ENCODE data around the gene SPTBN4.

SPTBN4 gene

DNA sequence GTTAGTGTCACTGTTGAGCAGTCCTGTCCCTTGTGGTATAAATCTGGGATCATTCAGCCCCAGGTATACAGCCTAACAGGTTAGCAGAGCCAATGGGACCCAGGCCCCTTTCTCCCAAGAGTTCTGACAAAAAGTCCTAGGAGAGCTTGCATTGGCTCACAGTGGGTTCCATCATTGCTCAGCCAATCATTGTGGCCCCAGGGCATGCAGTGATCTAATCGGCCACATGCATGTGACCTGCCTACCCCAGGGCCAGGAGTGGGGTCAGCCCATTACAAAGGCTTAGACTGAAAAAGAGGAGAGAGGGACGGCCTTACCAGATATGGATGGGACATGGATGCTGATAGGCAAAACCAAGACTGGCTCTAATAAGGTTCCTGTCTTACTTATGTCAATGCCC, 41.1 kb downstream of the SPTBN4 start:
- H3K9me3 ChIP-seq (replicated peaks in 1 of 2; ENCODE audit: control insufficient read depth in 2 of 2, insufficient read depth in 1 of 2, low read depth in 1 of 2, low read length in 2 of 2), result peaks cover 0 to 5% of the 10 kb centered on the region in 2 donors
- no peak overlapping the region for H3K27ac ChIP-seq (replicated peaks; ENCODE audit: low read length)
- DNase-seq (ENCODE audit: low spot score), result no peak
- H3K4ac ChIP-seq (ENCODE audit: low read length), result no peak overlapping the region
- no peak overlapping the region for H4K91ac ChIP-seq (ENCODE audit: low read depth, low read length, poor library complexity)
- H2AK5ac ChIP-seq (ENCODE audit: low read depth, low read length), result no peak overlapping the region
- H3K27me3 ChIP-seq (ENCODE audit: control insufficient read depth in 3 of 3, insufficient read depth in 3 of 3, low read depth in 1 of 3, low read length in 3 of 3), result peaks cover 7 to 44% (median 21%) of the 10 kb centered on the region in 3 experiments
- WGBS, 2 donors (ENCODE audit: extremely low coverage in 2 of 2, insufficient read length in 2 of 2, insufficient replicate concordance in 1 of 2), result no CpG with 5 or more reads among the region's 2 CpGs
- no peaks in the 10 kb centered on the region for H3K36me3 ChIP-seq (replicated peaks in 1 of 2; ENCODE audit: control insufficient read depth in 2 of 2, insufficient read depth in 2 of 2, low read length in 2 of 2)
- no peak overlapping the region for H2BK5ac ChIP-seq (ENCODE audit: low read length)
- H2BK12ac ChIP-seq (ENCODE audit: low read length), result no peak overlapping the region
- no peak overlapping the region for H3K14ac ChIP-seq (ENCODE audit: low read length)
- H3K4me3 ChIP-seq (ENCODE audit: low read length in 2 of 2), result no peak overlapping the region
- H2BK15ac ChIP-seq (ENCODE audit: low read length), result no peak overlapping the region
- no peak overlapping the region for H3K18ac ChIP-seq (ENCODE audit: low read length)
- H4K8ac ChIP-seq (ENCODE audit: low read depth, low read length), result no peak overlapping the region
- no peak overlapping the region for H2BK120ac ChIP-seq (ENCODE audit: low read depth, low read length)
- H3K23ac ChIP-seq (ENCODE audit: low read depth, low read length, poor library complexity), result no peak overlapping the region
- peak overlapping the region; percentile 25 for H3K9ac ChIP-seq (ENCODE audit: low read depth, low read length, poor library complexity)
- H3K4me2 ChIP-seq (ENCODE audit: insufficient read depth, low read length, poor library complexity, severe bottlenecking), result no peak overlapping the region
- peaks cover 7 to 15% of the 10 kb centered on the region in 2 donors for H3K4me1 ChIP-seq (ENCODE audit: control insufficient read depth in 2 of 2, insufficient read depth in 1 of 2, low read depth in 1 of 2, low read length in 2 of 2)
- peaks cover 2% of the 10 kb centered on the region for H3K79me1 ChIP-seq (ENCODE audit: low read depth, low read length)
- no peak overlapping the region for H2AFZ ChIP-seq (ENCODE audit: low read length)

DNA sequence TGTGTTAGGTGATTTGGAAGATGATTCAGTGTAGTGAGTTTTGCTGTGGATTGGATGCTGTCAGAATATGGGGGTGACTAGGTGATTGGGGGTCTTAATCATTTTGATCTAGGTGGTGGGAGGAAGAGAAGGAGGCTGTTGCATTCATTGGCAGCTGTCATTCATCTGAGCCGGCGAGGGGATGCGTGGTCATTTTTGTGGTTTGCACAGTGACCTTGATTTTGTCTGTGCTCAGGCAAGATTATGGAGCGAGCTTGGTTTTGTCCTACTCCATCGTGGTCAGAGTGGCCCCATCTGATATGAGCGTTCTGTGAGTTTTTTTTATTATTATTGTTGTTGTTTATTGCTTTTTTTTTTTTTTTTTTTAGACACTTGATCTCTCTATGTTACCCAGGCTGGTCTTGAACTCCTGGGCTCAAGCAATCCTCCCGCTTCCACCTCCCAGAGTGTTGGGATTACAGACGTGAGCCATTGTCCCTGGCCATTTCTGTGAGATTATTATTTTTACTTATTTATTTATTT, 42.0 kb downstream of the SPTBN4 start:
- H3K27me3 ChIP-seq (ENCODE audit: control insufficient read depth in 3 of 3, insufficient read depth in 3 of 3, low read depth in 1 of 3, low read length in 3 of 3), result peaks cover 15 to 53% (median 31%) of the 10 kb centered on the region in 3 experiments
- H3K36me3 ChIP-seq (replicated peaks in 1 of 2; ENCODE audit: control insufficient read depth in 2 of 2, insufficient read depth in 2 of 2, low read length in 2 of 2), result no peaks in the 10 kb centered on the region
- H3K23ac ChIP-seq (ENCODE audit: low read depth, low read length, poor library complexity), result no peak overlapping the region
- WGBS, 2 donors (ENCODE audit: extremely low coverage in 2 of 2, insufficient read length in 2 of 2, insufficient replicate concordance in 1 of 2), result no CpG with 5 or more reads among the region's 8 CpGs
- H3K4me3 ChIP-seq (ENCODE audit: low read length in 2 of 2), result no peak overlapping the region
- H2BK120ac ChIP-seq (ENCODE audit: low read depth, low read length), result no peak overlapping the region
- H3K27ac ChIP-seq (replicated peaks; ENCODE audit: low read length), result no peak overlapping the region
- peaks cover 2% of the 10 kb centered on the region for H3K79me1 ChIP-seq (ENCODE audit: low read depth, low read length)
- no peak for DNase-seq (ENCODE audit: low spot score)
- H3K4me1 ChIP-seq (ENCODE audit: control insufficient read depth in 2 of 2, insufficient read depth in 1 of 2, low read depth in 1 of 2, low read length in 2 of 2), result peaks cover 7 to 9% of the 10 kb centered on the region in 2 donors
- H4K91ac ChIP-seq (ENCODE audit: low read depth, low read length, poor library complexity), result no peak overlapping the region
- no peak overlapping the region for H2AK5ac ChIP-seq (ENCODE audit: low read depth, low read length)
- H3K9me3 ChIP-seq (replicated peaks in 1 of 2; ENCODE audit: control insufficient read depth in 2 of 2, insufficient read depth in 1 of 2, low read depth in 1 of 2, low read length in 2 of 2), result peaks cover 0 to 12% of the 10 kb centered on the region in 2 donors
- H4K8ac ChIP-seq (ENCODE audit: low read depth, low read length), result no peak overlapping the region
- no peak overlapping the region for H3K4ac ChIP-seq (ENCODE audit: low read length)
- no peak overlapping the region for H2BK5ac ChIP-seq (ENCODE audit: low read length)
- H3K14ac ChIP-seq (ENCODE audit: low read length), result no peak overlapping the region
- H2AFZ ChIP-seq (ENCODE audit: low read length), result no peak overlapping the region
- H3K4me2 ChIP-seq (ENCODE audit: insufficient read depth, low read length, poor library complexity, severe bottlenecking), result no peak overlapping the region
- no peak overlapping the region for H3K9ac ChIP-seq (ENCODE audit: low read depth, low read length, poor library complexity)
- no peak overlapping the region for H2BK12ac ChIP-seq (ENCODE audit: low read length)
- H2BK15ac ChIP-seq (ENCODE audit: low read length), result no peak overlapping the region
- H3K18ac ChIP-seq (ENCODE audit: low read length), result no peak overlapping the region

DNA sequence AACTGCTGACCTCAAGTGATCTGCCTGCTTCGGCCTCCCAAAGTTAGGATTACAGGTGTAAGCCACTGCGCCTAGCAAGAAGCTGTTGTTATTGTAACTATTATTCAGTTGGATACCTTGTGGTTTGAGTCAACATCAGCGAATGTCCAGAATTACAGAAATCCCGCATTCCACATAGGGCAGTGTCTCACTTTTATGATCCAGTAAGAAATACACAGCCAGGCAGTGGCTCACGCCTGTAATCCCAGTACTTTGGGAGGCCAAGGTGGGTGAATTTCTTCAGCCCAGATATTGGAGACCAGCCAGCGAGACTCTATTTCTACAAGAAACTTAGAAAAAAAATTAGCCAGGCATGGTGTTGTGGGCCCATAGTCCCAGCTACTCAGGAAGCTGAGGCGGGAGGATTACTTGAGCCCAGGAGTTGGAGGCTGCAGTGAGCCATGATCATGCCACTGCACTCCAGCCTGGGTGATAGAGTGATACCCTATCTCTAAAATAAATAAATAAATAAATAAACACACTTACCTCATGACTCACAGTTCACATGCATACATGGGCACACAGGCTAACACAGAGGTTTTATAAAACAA, 43.8 kb downstream of the SPTBN4 start:
- no peak overlapping the region for H2AFZ ChIP-seq (ENCODE audit: low read length)
- H2BK120ac ChIP-seq (ENCODE audit: low read depth, low read length), result no peak overlapping the region
- H4K91ac ChIP-seq (ENCODE audit: low read depth, low read length, poor library complexity), result no peak overlapping the region
- no peak overlapping the region for H3K4ac ChIP-seq (ENCODE audit: low read length)
- no peak overlapping the region for H3K4me3 ChIP-seq (ENCODE audit: low read length in 2 of 2)
- H4K8ac ChIP-seq (ENCODE audit: low read depth, low read length), result no peak overlapping the region
- H3K36me3 ChIP-seq (replicated peaks in 1 of 2; ENCODE audit: control insufficient read depth in 2 of 2, insufficient read depth in 2 of 2, low read length in 2 of 2), result no peaks in the 10 kb centered on the region
- H3K23ac ChIP-seq (ENCODE audit: low read depth, low read length, poor library complexity), result no peak overlapping the region
- peaks cover 0 to 14% of the 10 kb centered on the region in 2 donors for H3K9me3 ChIP-seq (replicated peaks in 1 of 2; ENCODE audit: control insufficient read depth in 2 of 2, insufficient read depth in 1 of 2, low read depth in 1 of 2, low read length in 2 of 2)
- no peak overlapping the region for H2BK5ac ChIP-seq (ENCODE audit: low read length)
- no peak overlapping the region for H3K18ac ChIP-seq (ENCODE audit: low read length)
- no peak overlapping the region for H2BK12ac ChIP-seq (ENCODE audit: low read length)
- no peak overlapping the region for H2AK5ac ChIP-seq (ENCODE audit: low read depth, low read length)
- no peak overlapping the region for H3K27ac ChIP-seq (replicated peaks; ENCODE audit: low read length)
- no peak overlapping the region for H3K9ac ChIP-seq (ENCODE audit: low read depth, low read length, poor library complexity)
- peaks cover 15 to 67% (median 45%) of the 10 kb centered on the region in 3 experiments for H3K27me3 ChIP-seq (ENCODE audit: control insufficient read depth in 3 of 3, insufficient read depth in 3 of 3, low read depth in 1 of 3, low read length in 3 of 3)
- no CpG with 5 or more reads among the region's 7 CpGs for WGBS, 2 donors (ENCODE audit: extremely low coverage in 2 of 2, insufficient read length in 2 of 2, insufficient replicate concordance in 1 of 2)
- H3K4me2 ChIP-seq (ENCODE audit: insufficient read depth, low read length, poor library complexity, severe bottlenecking), result no peak overlapping the region
- peaks cover 2% of the 10 kb centered on the region for H3K79me1 ChIP-seq (ENCODE audit: low read depth, low read length)
- H3K14ac ChIP-seq (ENCODE audit: low read length), result no peak overlapping the region
- no peak for DNase-seq (ENCODE audit: low spot score)
- H2BK15ac ChIP-seq (ENCODE audit: low read length), result no peak overlapping the region
- peaks cover 5 to 7% of the 10 kb centered on the region in 2 donors for H3K4me1 ChIP-seq (ENCODE audit: control insufficient read depth in 2 of 2, insufficient read depth in 1 of 2, low read depth in 1 of 2, low read length in 2 of 2)

DNA sequence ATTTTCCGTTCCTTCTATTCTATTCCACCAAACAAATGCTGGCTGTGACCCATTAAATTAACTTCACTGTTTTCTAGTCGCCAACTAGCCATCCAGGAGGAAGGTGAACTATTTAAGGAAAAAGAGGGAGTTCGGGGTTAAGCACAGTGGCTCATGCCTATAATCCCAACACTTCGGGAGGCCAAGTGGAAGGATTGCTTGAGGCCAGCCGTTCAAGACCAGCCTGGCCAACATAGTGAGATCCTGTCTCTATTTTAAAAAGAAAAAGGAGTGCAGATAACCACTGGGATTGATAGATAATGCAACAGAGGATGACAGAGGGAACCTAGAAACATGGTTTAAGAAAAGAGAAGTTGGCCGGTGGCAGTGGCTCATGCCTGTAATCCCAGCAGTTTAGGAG, 44.7 kb downstream of the SPTBN4 start:
- Histone ChIP-seq H2BK15ac (ENCODE audit: low read length) (no peak overlapping the region), H3K79me1 (ENCODE audit: low read depth, low read length) (peaks cover 2% of the 10 kb centered on the region), H3K27ac (replicated peaks; ENCODE audit: low read length) (no peak overlapping the region), H3K14ac (ENCODE audit: low read length) (no peak overlapping the region), H3K23ac (ENCODE audit: low read depth, low read length, poor library complexity) (no peak overlapping the region), H3K4me2 (ENCODE audit: insufficient read depth, low read length, poor library complexity, severe bottlenecking) (no peak overlapping the region), H3K4me3 (ENCODE audit: low read length in 2 of 2) (no peak overlapping the region), H2AK5ac (ENCODE audit: low read depth, low read length) (no peak overlapping the region), H3K27me3 (ENCODE audit: control insufficient read depth in 3 of 3, insufficient read depth in 3 of 3, low read depth in 1 of 3, low read length in 3 of 3) (peaks cover 15 to 60% (median 45%) of the 10 kb centered on the region in 3 experiments), H2BK120ac (ENCODE audit: low read depth, low read length) (no peak overlapping the region), H3K4ac (ENCODE audit: low read length) (no peak overlapping the region), H3K4me1 (ENCODE audit: control insufficient read depth in 2 of 2, insufficient read depth in 1 of 2, low read depth in 1 of 2, low read length in 2 of 2) (peaks cover 5 to 7% of the 10 kb centered on the region in 2 donors), H3K9ac (ENCODE audit: low read depth, low read length, poor library complexity) (no peak overlapping the region), H4K91ac (ENCODE audit: low read depth, low read length, poor library complexity) (no peak overlapping the region), H3K9me3 (replicated peaks in 1 of 2; ENCODE audit: control insufficient read depth in 2 of 2, insufficient read depth in 1 of 2, low read depth in 1 of 2, low read length in 2 of 2) (peaks cover 0 to 14% of the 10 kb centered on the region in 2 donors), H3K36me3 (replicated peaks in 1 of 2; ENCODE audit: control insufficient read depth in 2 of 2, insufficient read depth in 2 of 2, low read length in 2 of 2) (no peaks in the 10 kb centered on the region), H2BK5ac (ENCODE audit: low read length) (no peak overlapping the region), H2AFZ (ENCODE audit: low read length) (no peak overlapping the region), H4K8ac (ENCODE audit: low read depth, low read length) (no peak overlapping the region), H3K18ac (ENCODE audit: low read length) (no peak overlapping the region), H2BK12ac (ENCODE audit: low read length) (no peak overlapping the region)
- no CpG with 5 or more reads among the region's 6 CpGs for WGBS, 2 donors (ENCODE audit: extremely low coverage in 2 of 2, insufficient read length in 2 of 2, insufficient replicate concordance in 1 of 2)
- DNase-seq (ENCODE audit: low spot score), result no peak

Measured in neuronal stem cell (in vitro differentiated cells).